Colonic mucosa (tissue), 4 donors: ENCODE data around the gene MSH4. TPM values are rescaled to one million over a fixed set of nuclear protein-coding genes. Genes with fewer than 3 reads are reported as not detected.
"Not testable (repeated sequence)": the region's sequence is repeated elsewhere in the genome, so short reads cannot be mapped to it uniquely, and the experiment has no call there.

Experiments
- DNase-seq: peaks from one replicate; pipeline ENCODE4 v3.0.0-alpha.2; 2020
- H3K27ac ChIP-seq: fragments of 200-600 bp; one replicate; pipeline ENCODE4 v1.8.0; 2021
- H3K27me3 ChIP-seq: fragments of 200-600 bp; one replicate; pipeline ENCODE4 v1.8.0; 2021
- H3K36me3 ChIP-seq: fragments of 200-600 bp; one replicate; pipeline ENCODE4 v1.8.0; 2021
- H3K4me1 ChIP-seq: fragments of 200-600 bp; one replicate; pipeline ENCODE4 v1.8.0; 2021; ENCODE audit warnings: mild to moderate bottlenecking
- H3K4me3 ChIP-seq: fragments of 200-600 bp; one replicate; pipeline ENCODE4 v1.8.0; 2021
- H3K9ac ChIP-seq, 2 donors: one replicate each; pipeline ENCODE4 v1.7.0; 2013; ENCODE audit warnings: control low read depth in 2 of 2, low read depth in 2 of 2, low read length in 2 of 2
- H3K9me3 ChIP-seq: fragments of 200-600 bp; one replicate; pipeline ENCODE4 v1.8.0; 2021
- intact Hi-C: fragments of 100-400 bp; cut with DNase I; formaldehyde crosslinking; loops from one replicate; pipeline ENCODE4 v1.14.1; 2022
- total RNA-seq, 2 donors: library from RNA; stranded (reverse); fragmentation: NEBNext Ultra II Directional in 1 of 2; extraction: Animal tissue kit (Norgen Biotek cat#: 25700) in 1 of 2; gene quantifications; one replicate each; pipeline ENCODE4 v1.2.1, GENCODE V29; 2021
- TF ChIP-seq, protein P1 (sequence below): fragments of 200-600 bp; IDR thresholded peaks from one replicate; pipeline ENCODE4 v1.8.0; 2022; ENCODE audit warnings: antibody characterized with exemption, mild to moderate bottlenecking
- donor health status: healthy.
- donor health status: DM: no; HTN: no; CAD: no.
- donor health status: DM: no; HTN: no; CAD: no.

MSH4 gene
- total RNA-seq, 2 donors from 2014 or later: 0.16 to 0.20 TPM

DNA sequence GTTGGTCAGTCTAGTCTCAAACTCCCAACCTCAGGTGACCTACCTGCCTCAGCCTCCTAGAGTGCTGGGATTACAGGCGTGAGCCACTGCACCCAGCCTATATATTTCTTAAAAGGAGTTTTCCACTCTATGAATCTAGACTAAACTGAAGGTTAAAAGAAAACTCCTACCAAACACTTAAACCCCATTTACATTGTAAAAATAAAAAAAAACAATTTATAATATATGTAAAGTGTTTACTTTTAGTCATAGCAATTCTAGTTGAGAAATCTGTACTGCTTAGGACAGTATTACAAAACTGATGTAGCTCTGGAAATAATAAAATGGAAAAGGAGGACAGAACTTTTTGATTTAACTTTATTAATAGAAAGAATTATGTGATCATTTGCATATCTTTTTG, 126.0 kb downstream of the MSH4 start:
- no peaks in the 10 kb centered on the region for H3K36me3 ChIP-seq
- TF ChIP-seq, protein P1, sequence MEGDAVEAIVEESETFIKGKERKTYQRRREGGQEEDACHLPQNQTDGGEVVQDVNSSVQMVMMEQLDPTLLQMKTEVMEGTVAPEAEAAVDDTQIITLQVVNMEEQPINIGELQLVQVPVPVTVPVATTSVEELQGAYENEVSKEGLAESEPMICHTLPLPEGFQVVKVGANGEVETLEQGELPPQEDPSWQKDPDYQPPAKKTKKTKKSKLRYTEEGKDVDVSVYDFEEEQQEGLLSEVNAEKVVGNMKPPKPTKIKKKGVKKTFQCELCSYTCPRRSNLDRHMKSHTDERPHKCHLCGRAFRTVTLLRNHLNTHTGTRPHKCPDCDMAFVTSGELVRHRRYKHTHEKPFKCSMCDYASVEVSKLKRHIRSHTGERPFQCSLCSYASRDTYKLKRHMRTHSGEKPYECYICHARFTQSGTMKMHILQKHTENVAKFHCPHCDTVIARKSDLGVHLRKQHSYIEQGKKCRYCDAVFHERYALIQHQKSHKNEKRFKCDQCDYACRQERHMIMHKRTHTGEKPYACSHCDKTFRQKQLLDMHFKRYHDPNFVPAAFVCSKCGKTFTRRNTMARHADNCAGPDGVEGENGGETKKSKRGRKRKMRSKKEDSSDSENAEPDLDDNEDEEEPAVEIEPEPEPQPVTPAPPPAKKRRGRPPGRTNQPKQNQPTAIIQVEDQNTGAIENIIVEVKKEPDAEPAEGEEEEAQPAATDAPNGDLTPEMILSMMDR: no peak

DNA sequence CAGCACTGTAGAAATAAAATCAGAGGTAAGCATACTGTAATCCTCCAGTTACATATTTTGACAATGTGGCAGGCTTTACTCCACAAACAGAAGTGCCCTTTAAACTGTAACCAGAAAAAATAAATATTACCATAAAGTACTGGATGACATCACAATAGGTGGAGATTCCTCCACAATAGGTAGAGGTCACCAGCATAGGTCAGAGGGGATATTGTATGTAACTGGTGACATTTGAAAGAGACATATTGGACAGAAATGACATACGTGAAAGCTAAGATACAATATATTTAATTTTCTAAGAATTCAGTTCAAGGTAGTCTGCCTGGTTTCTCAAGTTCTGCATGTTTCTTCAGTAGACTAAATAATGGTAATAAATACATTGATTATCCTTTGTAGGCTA, 135.6 kb downstream of the MSH4 start, which contains the start of gene ASB17:
ASB17 (minus strand) TSS at position 101 of the 400 bp plus-strand sequence. CDS start 113 bp downstream, outside the sequence.
- Histone ChIP-seq H3K4me1 (no peaks in the 10 kb centered on the region), H3K9ac (no peak within 1 kb of the TSS), H3K27ac (no peak within 1 kb of the TSS), H3K36me3 (no peaks in the 10 kb centered on the region), H3K27me3 (no peaks in the 10 kb centered on the region), H3K4me3 (no peak within 1 kb of the TSS), H3K9me3 (no peaks in the 10 kb centered on the region)
- TF ChIP-seq, protein P1: no peak
- intact Hi-C loops: no loop called here
- DNase-seq: no peak

More for the DNA sequence above, 126.0 kb downstream of the MSH4 start:
- intact Hi-C loops: no loop called here
- Histone ChIP-seq H3K27ac (no peak overlapping the region), H3K4me3 (no peak overlapping the region), H3K9me3 (no peaks in the 10 kb centered on the region), H3K27me3 (no peaks in the 10 kb centered on the region), H3K9ac (no peak overlapping the region), H3K4me1 (no peaks in the 10 kb centered on the region)
- no peak for DNase-seq

DNA sequence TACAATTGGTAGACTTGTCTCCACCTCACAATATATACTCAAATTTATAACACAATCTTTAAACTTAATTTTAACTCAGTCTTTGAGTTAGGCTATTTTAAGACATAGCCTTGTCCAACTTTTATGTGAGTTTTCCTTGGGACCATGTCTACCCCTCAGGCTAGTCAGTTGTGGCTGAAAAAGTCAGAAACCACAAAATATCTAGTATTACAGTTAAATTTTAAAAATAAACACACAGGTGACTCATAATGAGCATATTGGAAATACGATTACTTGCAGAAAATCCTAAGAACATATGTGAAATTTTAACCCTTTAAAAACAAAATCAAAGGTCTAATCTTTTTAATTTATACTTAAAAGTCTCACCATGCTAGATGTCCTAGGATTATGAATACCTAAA, 140.4 kb downstream of the MSH4 start:
- intact Hi-C loops: no loop called here
- H3K27ac ChIP-seq: no peak overlapping the region
- H3K4me1 ChIP-seq: no peaks in the 10 kb centered on the region
- no peaks in the 10 kb centered on the region for H3K27me3 ChIP-seq
- no peak overlapping the region for H3K4me3 ChIP-seq
- H3K36me3 ChIP-seq: no peaks in the 10 kb centered on the region
- no peaks in the 10 kb centered on the region for H3K9me3 ChIP-seq
- H3K9ac ChIP-seq: no peak overlapping the region
- DNase-seq: no peak
- TF ChIP-seq, protein P1: no peak

DNA sequence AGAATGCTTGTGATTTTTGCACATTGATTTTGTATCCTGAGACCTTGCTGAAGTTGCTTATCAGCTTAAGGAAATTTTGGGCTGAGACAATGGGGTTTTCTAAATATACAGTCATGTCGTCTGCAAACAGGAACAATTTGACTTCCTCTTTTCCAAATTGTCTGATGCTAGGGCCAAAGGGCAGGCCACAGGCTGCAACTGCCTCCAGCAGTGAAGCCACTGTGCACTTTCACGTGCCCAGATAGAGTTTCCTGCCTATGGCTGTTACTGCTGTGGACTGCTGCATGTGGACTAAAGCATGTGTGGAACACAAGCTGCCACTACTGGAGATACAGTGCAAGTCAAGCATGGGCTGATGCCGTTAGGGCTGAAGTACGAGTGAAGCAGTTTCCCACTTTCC, 146.4 kb downstream of the MSH4 start:
- intact Hi-C loops: not testable (repeated sequence)

DNA sequence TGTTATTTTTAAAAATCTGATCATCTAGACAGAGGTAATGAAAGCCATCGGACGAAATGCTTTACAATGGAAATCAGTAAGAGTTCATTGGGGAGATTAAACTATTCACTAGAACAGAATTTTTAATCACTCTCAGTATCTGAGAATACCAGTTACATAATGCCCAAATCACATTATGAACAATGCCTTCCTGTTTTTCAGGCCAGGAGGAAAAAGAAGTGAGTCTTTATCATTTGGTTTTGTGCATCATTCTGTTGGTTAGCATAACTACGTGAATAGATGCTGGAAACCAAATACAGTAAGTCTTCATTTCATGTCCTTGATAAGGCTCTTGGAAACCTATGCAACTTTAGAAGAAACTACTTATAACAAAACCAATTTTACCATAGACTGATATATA, 153.5 kb downstream of the MSH4 start:
- intact Hi-C loops: no loop called here
- Histone ChIP-seq H3K9ac (no peak overlapping the region), H3K9me3 (no peaks in the 10 kb centered on the region), H3K27me3 (no peaks in the 10 kb centered on the region), H3K36me3 (no peaks in the 10 kb centered on the region), H3K4me1 (no peaks in the 10 kb centered on the region), H3K27ac (no peak overlapping the region), H3K4me3 (no peak overlapping the region)
- DNase-seq: no peak
- TF ChIP-seq, protein P1: no peak

More for the DNA sequence above, 146.4 kb downstream of the MSH4 start:
- DNase-seq, H3K4me1 ChIP-seq, H3K9me3 ChIP-seq, H3K36me3 ChIP-seq, H3K4me3 ChIP-seq, H3K27ac ChIP-seq, H3K9ac ChIP-seq, H3K27me3 ChIP-seq: not testable (repeated sequence)

DNA sequence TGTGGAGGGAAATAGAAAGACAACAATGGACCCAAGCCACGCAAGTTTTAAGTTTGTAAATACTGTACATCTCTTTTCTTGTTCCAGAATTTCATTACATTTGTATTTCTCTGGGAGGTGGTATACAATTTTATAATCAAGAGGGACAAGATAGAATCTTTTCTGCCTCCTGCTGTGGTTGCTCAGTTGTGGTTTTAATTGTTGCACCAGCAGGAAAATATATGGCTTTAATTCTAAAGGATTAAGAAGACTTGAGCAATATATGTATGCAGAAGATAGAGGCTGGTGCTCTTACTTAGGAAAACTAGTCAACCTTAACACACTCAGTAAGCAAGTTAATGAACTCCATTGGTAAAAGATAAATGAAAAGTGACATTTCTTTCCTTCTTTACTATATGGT, 155.3 kb downstream of the MSH4 start:
- Histone ChIP-seq H3K4me1 (no peaks in the 10 kb centered on the region), H3K9me3 (no peaks in the 10 kb centered on the region), H3K36me3 (no peaks in the 10 kb centered on the region), H3K27me3 (no peaks in the 10 kb centered on the region), H3K4me3 (no peak overlapping the region), H3K27ac (no peak overlapping the region), H3K9ac (no peak overlapping the region)
- intact Hi-C loops: no loop called here
- no peak for DNase-seq
- TF ChIP-seq, protein P1: no peak
